Medulla oblongata (tissue), 1 donor: ENCODE measurements around the gene RNF20.
"Not testable (repeated sequence)": the region's sequence is repeated elsewhere in the genome, so short reads cannot be mapped to it uniquely, and the experiment has no call there.

Experiments used
- DNase-seq: peaks from one replicate; pipeline ENCODE4 v3.0.0-alpha.2; 2015; ENCODE audit errors: extremely low spot score

RNF20 gene

GRCh38 chr9:101587332-101588043, 53.8 kb downstream of the RNF20 start:
- DNase-seq, result no peak

- not testable (repeated sequence) for DNase-seq
Measured at GRCh38 chr9:101590074-101590473, 56.4 kb downstream of the RNF20 start.

DNA sequence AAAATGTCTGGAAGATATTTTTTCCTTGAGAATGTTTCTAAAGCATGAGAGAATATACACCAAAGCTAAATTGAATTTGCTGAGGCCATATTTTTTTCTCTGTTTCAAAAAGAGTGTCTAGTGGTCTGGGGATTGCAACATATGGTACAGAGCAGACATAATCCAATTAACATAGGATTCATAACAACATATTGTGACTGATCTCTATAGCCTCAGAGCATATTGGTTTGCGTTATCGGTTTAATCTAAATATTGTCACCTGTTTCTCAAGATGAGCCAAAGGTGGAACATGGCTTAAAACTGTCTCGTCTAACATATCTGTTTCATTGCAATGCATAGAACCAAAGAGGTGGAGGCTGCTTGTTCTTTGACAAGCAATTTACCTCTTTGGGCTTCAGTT, 57.2 kb downstream of the RNF20 start:
- DNase-seq, result no peak

GRCh38 chr9:101591787-101592446, 58.3 kb downstream of the RNF20 start:
- no peak for DNase-seq

GRCh38 chr9:101592788-101593187, 59.1 kb downstream of the RNF20 start:
- DNase-seq, result no peak

DNA sequence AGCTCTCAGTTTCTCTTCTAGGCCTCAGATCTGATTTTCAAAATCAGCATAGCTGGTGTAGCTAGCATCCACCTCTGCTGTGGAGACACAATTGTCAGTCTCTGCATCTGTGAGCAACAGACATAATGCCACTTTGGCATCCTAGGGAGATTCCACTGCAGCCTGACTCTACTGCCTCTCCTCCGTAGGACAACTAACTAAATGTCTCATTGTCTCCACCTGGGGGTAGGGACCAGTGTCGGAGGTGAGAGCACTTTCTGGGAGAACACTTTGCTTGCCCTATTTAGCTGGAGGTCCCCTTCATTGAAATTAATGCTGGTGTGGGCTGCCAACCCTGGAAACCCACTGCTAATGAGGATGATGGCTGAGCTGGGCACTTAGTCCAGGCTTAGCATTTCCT, 59.7 kb downstream of the RNF20 start:
- no peak for DNase-seq

- DNase-seq, result no peak
Measured at GRCh38 chr9:101594796-101595195, 61.1 kb downstream of the RNF20 start, which contains the start of gene PPP3R2. PPP3R2 (minus strand) TSS chr9:101594969; CDS start chr9:101594921, 48 bp downstream.

GRCh38 chr9:101601904-101602765, 68.5 kb downstream of the RNF20 start:
- peak; percentile 80 for DNase-seq

DNA sequence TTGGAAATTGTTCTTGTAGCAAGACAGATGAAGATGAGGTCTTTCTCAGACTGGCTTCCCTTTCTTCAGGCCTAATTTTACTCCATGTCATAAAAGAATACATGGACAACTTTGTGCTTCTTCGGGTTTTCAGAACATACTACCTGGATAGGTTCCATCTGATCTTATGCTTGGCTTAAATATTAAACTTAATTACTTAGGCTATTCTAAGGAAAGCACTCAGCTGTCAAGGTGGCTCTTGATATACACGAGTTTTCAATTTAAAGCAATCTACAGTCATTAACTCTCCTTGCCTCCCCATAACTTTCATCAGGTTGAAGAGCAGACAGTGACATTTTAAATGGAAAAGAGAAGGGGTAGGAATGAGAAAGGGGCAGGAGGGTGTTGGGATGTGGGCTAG, 70.6 kb downstream of the RNF20 start:
- DNase-seq, result no peak

- DNase-seq, result no peak
Measured at GRCh38 chr9:101605547-101605946, 71.9 kb downstream of the RNF20 start.
